PFSK-1 (cell line): ENCODE results near the gene TSC1.

Source experiments
- FOXP2 ChIP-seq: optimal IDR thresholded peaks from 2 replicates; pipeline ENCODE3; 2011; ENCODE audit warnings: borderline replicate concordance, control low read depth, inconsistent platforms; ENCODE audit not compliant: insufficient read depth; ENCODE audit errors: extremely low read length, extremely low read depth
- POLR2AphosphoS5 ChIP-seq: IDR thresholded peaks from 2 replicates; pipeline ENCODE4 v1.6.1; 2012; ENCODE audit warnings: low read depth, mild to moderate bottlenecking, control low read depth, low read length, moderate library complexity
- TAF1 ChIP-seq: IDR thresholded peaks from 2 replicates; pipeline ENCODE4 v1.6.1; 2012; ENCODE audit warnings: low read length, control low read depth, borderline replicate concordance; ENCODE audit not compliant: insufficient read depth
- TF ChIP-seq, protein P1 (sequence below), 2 experiments: IDR thresholded peaks; 2 replicates each; pipeline versions ENCODE4 v1.6.1 to v1.8.0; 2011 to 2012; ENCODE audit warnings: low read depth in 2 of 2, low read length in 2 of 2, control low read depth in 1 of 2, inconsistent platforms in 1 of 2, mild to moderate bottlenecking in 1 of 2, moderate library complexity in 1 of 2; ENCODE audit not compliant: insufficient read depth in 1 of 2

DNA sequence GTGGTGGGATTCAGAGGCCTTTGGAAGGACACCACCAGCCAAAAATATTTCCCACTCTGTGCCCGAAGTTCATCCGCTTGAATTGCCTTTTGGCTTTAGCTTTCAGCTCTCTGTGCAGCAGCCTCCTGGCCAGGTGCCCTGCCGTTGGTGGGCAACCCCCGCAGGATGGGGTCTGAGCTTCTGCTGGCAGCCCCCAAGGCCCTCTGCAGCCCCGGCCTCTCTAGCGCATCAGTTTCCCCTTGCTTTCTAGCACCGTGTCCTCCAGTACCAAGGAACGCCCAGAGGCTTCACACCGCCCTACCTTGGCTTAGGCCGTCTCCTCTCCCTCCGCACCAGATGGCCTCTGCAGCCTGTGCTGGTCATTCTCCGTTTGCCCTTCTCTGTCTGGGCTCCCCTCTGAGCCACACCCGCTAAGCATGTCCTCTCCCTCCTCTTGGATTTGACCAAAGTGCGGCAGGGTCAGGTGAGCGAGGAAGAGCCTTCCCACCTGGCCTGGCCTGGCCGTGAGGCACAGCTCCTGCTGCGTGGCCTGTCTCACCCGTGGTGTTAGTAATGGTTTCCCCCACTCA, 4.2 kb upstream of the TSC1 start:
- TF ChIP-seq TAF1 (no peak), FOXP2 (no peak), POLR2AphosphoS5 (no peak)
- TF ChIP-seq, protein P1, sequence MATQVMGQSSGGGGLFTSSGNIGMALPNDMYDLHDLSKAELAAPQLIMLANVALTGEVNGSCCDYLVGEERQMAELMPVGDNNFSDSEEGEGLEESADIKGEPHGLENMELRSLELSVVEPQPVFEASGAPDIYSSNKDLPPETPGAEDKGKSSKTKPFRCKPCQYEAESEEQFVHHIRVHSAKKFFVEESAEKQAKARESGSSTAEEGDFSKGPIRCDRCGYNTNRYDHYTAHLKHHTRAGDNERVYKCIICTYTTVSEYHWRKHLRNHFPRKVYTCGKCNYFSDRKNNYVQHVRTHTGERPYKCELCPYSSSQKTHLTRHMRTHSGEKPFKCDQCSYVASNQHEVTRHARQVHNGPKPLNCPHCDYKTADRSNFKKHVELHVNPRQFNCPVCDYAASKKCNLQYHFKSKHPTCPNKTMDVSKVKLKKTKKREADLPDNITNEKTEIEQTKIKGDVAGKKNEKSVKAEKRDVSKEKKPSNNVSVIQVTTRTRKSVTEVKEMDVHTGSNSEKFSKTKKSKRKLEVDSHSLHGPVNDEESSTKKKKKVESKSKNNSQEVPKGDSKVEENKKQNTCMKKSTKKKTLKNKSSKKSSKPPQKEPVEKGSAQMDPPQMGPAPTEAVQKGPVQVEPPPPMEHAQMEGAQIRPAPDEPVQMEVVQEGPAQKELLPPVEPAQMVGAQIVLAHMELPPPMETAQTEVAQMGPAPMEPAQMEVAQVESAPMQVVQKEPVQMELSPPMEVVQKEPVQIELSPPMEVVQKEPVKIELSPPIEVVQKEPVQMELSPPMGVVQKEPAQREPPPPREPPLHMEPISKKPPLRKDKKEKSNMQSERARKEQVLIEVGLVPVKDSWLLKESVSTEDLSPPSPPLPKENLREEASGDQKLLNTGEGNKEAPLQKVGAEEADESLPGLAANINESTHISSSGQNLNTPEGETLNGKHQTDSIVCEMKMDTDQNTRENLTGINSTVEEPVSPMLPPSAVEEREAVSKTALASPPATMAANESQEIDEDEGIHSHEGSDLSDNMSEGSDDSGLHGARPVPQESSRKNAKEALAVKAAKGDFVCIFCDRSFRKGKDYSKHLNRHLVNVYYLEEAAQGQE (IDR thresholded peaks at IDR 0.05; ENCODE audit: insufficient read depth in 1 of 2, low read depth in 2 of 2, low read length in 2 of 2) = no peak
